ENCODE measurements around the gene RNF5. TPM values are rescaled to one million over a fixed set of nuclear protein-coding genes. Genes with fewer than 3 reads are reported as not detected.
"Not testable (repeated sequence)": the region's sequence is repeated elsewhere in the genome, so short reads cannot be mapped to it uniquely, and the experiment has no call there.

RNF5 gene
- total and polyA plus RNA-seq, 4 donors, result 45.2 to 94.4 (median 61.5) TPM

DNA sequence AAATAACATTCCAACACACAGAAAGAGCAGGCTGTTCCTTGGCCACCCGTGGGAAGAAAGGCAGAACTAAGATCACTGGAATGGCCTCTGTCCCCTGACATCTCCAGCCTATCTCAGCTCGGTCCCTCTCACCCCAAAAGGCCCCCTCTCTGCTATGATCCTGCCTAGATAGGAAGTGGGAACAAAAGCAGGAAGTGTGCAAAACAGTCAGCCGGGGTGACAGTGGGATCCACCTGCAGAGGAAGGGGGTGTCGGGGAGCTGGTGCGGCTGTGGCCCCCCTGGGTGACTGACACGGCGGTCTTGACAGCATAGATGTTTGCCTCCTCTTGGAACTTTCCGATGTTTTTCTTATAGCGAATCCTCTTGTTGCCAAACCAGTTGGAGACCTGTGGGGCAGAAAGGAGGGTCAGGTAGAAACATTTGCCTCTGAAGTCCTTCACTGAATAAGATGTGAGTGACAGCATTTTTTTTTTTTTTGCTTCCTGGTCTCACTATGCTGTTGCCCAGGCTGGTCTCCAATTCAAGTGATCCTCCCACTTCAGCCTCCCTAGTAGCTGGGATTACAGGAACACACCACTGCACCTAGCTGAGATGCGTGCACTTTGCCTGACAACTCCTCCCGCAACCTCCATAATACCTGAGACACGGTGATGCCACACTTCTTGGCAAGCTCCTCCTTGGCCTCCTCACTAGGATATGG lies 9.0 kb downstream of the RNF5 start:
- DNase-seq, result no peak
- TF ChIP-seq, protein P1, sequence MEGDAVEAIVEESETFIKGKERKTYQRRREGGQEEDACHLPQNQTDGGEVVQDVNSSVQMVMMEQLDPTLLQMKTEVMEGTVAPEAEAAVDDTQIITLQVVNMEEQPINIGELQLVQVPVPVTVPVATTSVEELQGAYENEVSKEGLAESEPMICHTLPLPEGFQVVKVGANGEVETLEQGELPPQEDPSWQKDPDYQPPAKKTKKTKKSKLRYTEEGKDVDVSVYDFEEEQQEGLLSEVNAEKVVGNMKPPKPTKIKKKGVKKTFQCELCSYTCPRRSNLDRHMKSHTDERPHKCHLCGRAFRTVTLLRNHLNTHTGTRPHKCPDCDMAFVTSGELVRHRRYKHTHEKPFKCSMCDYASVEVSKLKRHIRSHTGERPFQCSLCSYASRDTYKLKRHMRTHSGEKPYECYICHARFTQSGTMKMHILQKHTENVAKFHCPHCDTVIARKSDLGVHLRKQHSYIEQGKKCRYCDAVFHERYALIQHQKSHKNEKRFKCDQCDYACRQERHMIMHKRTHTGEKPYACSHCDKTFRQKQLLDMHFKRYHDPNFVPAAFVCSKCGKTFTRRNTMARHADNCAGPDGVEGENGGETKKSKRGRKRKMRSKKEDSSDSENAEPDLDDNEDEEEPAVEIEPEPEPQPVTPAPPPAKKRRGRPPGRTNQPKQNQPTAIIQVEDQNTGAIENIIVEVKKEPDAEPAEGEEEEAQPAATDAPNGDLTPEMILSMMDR (IDR thresholded peaks at IDR 0.05; ENCODE audit: control extremely low read depth, extremely low read depth), result no peak
- WGBS, 2 donors, result 38 to 48% methylated on average over 12 of the region's 12 CpGs
- Histone ChIP-seq H3K27ac (ENCODE audit: low read depth in 1 of 2, low read length in 1 of 2) (peak overlapping the region; percentile 57 to 63), H3K9ac (ENCODE audit: insufficient read depth in 1 of 2, low read length in 2 of 2) (no peak overlapping the region), H3K4me3 (no peak overlapping the region), H3K36me3 (ENCODE audit: control insufficient read depth in 4 of 4, insufficient read depth in 4 of 4, low read length in 4 of 4) (peaks cover 0 to 25% (median 16%) of the 10 kb centered on the region in 4 donors), H3K27me3 (ENCODE audit: control insufficient read depth in 3 of 3, insufficient read depth in 3 of 3, low read length in 2 of 3) (no peaks in the 10 kb centered on the region), H3K4me1 (ENCODE audit: control insufficient read depth in 5 of 5, insufficient read depth in 5 of 5, low read length in 5 of 5) (peaks cover 0 to 55% (median 17%) of the 10 kb centered on the region in 5 donors), H3K9me3 (ENCODE audit: control insufficient read depth in 4 of 4, insufficient read depth in 3 of 4, low read length in 3 of 4) (no peaks in the 10 kb centered on the region)
- ATAC-seq (ENCODE audit: insufficient read depth, low FRiP score), result no peak

GRCh38 chr6:32187725-32188380 lies 9.6 kb downstream of the RNF5 start:
- not testable (repeated sequence) for ATAC-seq (ENCODE audit: insufficient read depth, low FRiP score); DNase-seq; H3K4me3 ChIP-seq; H3K9ac ChIP-seq (ENCODE audit: insufficient read depth in 1 of 2, low read length in 2 of 2); H3K27me3 ChIP-seq (ENCODE audit: control insufficient read depth in 3 of 3, insufficient read depth in 3 of 3, low read length in 2 of 3); H3K9me3 ChIP-seq (ENCODE audit: control insufficient read depth in 4 of 4, insufficient read depth in 3 of 4, low read length in 3 of 4)
- 76 to 92% methylated on average over 15 to 18 of the region's 18 CpGs for WGBS, 2 donors
- peaks cover 0 to 22% (median 15%) of the 10 kb centered on the region in 4 donors for H3K36me3 ChIP-seq (ENCODE audit: control insufficient read depth in 4 of 4, insufficient read depth in 4 of 4, low read length in 4 of 4)
- H3K4me1 ChIP-seq (ENCODE audit: control insufficient read depth in 5 of 5, insufficient read depth in 5 of 5, low read length in 5 of 5), result peaks cover 0 to 60% (median 19%) of the 10 kb centered on the region in 5 donors
- peak overlapping the region in 1 of 2 donors; percentile 69 for H3K27ac ChIP-seq (ENCODE audit: low read depth in 1 of 2, low read length in 1 of 2)

DNA sequence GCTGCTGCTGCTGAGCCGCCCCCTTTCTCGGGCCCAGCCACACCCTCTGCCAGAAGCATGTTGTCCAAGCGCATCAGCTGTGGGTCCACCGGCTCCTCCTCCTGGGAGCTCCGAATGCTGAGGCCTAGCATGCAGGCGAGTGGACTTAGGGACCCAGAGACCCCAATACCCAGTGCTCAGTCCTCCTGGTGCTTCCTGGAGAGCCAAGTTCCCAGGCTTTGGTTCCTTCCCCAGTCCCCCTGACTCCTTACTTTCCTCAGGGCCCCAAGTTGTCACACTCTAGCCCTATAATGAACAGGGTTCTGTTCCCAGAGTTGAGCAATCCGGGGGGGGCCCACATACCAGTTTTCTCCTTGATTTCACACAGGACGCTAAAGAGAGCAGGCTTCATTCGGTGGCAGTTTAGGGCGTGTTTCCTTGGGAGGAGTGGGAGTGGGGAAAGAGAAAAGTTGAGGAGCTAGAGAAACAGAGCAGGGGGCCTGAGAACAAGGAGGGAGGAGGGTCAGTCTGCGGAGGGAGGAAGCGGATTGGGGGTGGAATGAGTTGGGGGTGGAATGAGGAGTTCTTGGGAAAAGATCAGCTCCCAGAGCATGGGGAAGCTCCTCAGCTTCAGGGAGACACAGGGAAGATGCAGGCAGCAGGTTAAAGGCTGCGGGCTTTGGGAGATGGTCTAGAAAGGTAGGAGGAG lies 10.3 kb downstream of the RNF5 start:
- peak overlapping the region; percentile 60 for H3K4me3 ChIP-seq
- H3K9ac ChIP-seq (ENCODE audit: insufficient read depth in 1 of 2, low read length in 2 of 2), result peak overlapping the region; percentile 73 to 85
- DNase-seq (peak in 2 of 3 donors; percentile 52 to 60), ATAC-seq (ENCODE audit: insufficient read depth, low FRiP score) (no peak)
- H3K27ac ChIP-seq (ENCODE audit: low read depth in 1 of 2, low read length in 1 of 2), result peak overlapping the region; percentile 69 to 97
- H3K36me3 ChIP-seq (ENCODE audit: control insufficient read depth in 4 of 4, insufficient read depth in 4 of 4, low read length in 4 of 4), result peaks cover 0 to 15% (median 13%) of the 10 kb centered on the region in 4 donors
- TF ChIP-seq, protein P1 (IDR thresholded peaks at IDR 0.05; ENCODE audit: control extremely low read depth, extremely low read depth), result no peak
- WGBS, 2 donors, result 24 to 38% methylated on average over 11 to 13 of the region's 13 CpGs
- peaks cover 0 to 62% (median 19%) of the 10 kb centered on the region in 5 donors for H3K4me1 ChIP-seq (ENCODE audit: control insufficient read depth in 5 of 5, insufficient read depth in 5 of 5, low read length in 5 of 5)
- H3K27me3 ChIP-seq (ENCODE audit: control insufficient read depth in 3 of 3, insufficient read depth in 3 of 3, low read length in 2 of 3), result no peaks in the 10 kb centered on the region
- H3K9me3 ChIP-seq (ENCODE audit: control insufficient read depth in 4 of 4, insufficient read depth in 3 of 4, low read length in 3 of 4), result no peaks in the 10 kb centered on the region
